HS-27A (cell line): Measurements from ENCODE around the gene MDFIC2.
"Not testable (repeated sequence)": the region's sequence is repeated elsewhere in the genome, so short reads cannot be mapped to it uniquely, and the experiment has no call there.

ENCODE experiments used
- DNase-seq: peaks from one replicate; pipeline ENCODE4 v3.0.0-alpha.2; 2012; ENCODE audit warnings: low read depth, missing footprints

MDFIC2 gene

GRCh38 chr3:70312336-70312735 lies at the start of gene MDFIC2:
Gene MDFIC2 (minus strand): TSS chr3:70312638. CDS start chr3:70311973, 665 bp downstream.
- DNase-seq, result no peak

- no peak for DNase-seq
These were observed 48.7 kb upstream of the MDFIC2 start for GRCh38 chr3:70360979-70361760.

- DNase-seq, result no peak
These were observed 47.3 kb upstream of the MDFIC2 start for GRCh38 chr3:70359711-70360110.

- peak; percentile 8 for DNase-seq
These were observed 46.6 kb upstream of the MDFIC2 start for GRCh38 chr3:70358978-70359580.

- DNase-seq, result no peak
These were observed 39.8 kb upstream of the MDFIC2 start for GRCh38 chr3:70352215-70352614.

GRCh38 chr3:70342149-70342548 lies 29.7 kb upstream of the MDFIC2 start:
- no peak for DNase-seq

GRCh38 chr3:70336885-70337284 lies 24.4 kb upstream of the MDFIC2 start:
- not testable (repeated sequence) for DNase-seq

GRCh38 chr3:70333080-70333479 lies 20.6 kb upstream of the MDFIC2 start:
- no peak for DNase-seq

- DNase-seq, result no peak
These were observed 2.6 kb upstream of the MDFIC2 start for GRCh38 chr3:70315021-70315420.

- no peak for DNase-seq
These were observed 1.6 kb downstream of the MDFIC2 start for GRCh38 chr3:70310809-70311208.

GRCh38 chr3:70309591-70309990 lies 2.8 kb downstream of the MDFIC2 start:
- no peak for DNase-seq

GRCh38 chr3:70308760-70309159 lies 3.7 kb downstream of the MDFIC2 start:
- DNase-seq, result no peak

GRCh38 chr3:70306736-70307135 lies 5.7 kb downstream of the MDFIC2 start:
- DNase-seq, result no peak

- no peak for DNase-seq
These were observed 14.1 kb downstream of the MDFIC2 start for GRCh38 chr3:70298385-70298784.

- DNase-seq, result no peak
These were observed 21.3 kb downstream of the MDFIC2 start for GRCh38 chr3:70291097-70291482.

- not testable (repeated sequence) for DNase-seq
These were observed 21.9 kb downstream of the MDFIC2 start for GRCh38 chr3:70290431-70291096.

GRCh38 chr3:70281663-70282062 lies 30.8 kb downstream of the MDFIC2 start:
- peak; percentile 30 for DNase-seq

GRCh38 chr3:70277304-70277703 lies 35.1 kb downstream of the MDFIC2 start:
- no peak for DNase-seq

GRCh38 chr3:70276901-70277300 lies 35.5 kb downstream of the MDFIC2 start:
- DNase-seq, result no peak

GRCh38 chr3:70273492-70273891 lies 38.9 kb downstream of the MDFIC2 start:
- no peak for DNase-seq

- DNase-seq, result no peak
These were observed 39.6 kb downstream of the MDFIC2 start for GRCh38 chr3:70272798-70273197.

- no peak for DNase-seq
These were observed 48.2 kb downstream of the MDFIC2 start for GRCh38 chr3:70264122-70264780.

- no peak for DNase-seq
These were observed 51.2 kb downstream of the MDFIC2 start for GRCh38 chr3:70261283-70261682.
